BLaER1 treated with 17β-estradiol and CSF1 and Interleukin-3, amounts not matched to agents 10 nM and 100 nM (cell line): ENCODE data around the gene DNAH12.
"Not testable (repeated sequence)": the region's sequence is repeated elsewhere in the genome, so short reads cannot be mapped to it uniquely, and the experiment has no call there.

Source experiments
- H3K27ac ChIP-seq, 11 experiments: shearing (Covaris generic); formaldehyde crosslinking; 2 replicates each; pipeline ENCODE4 v1.8.1; 2022
- H3K27me3 ChIP-seq, 11 experiments: shearing (Covaris generic); formaldehyde crosslinking; 2 replicates each; pipeline ENCODE4 v1.8.1; 2022
- H3K36me3 ChIP-seq, 11 experiments: shearing (Covaris generic); formaldehyde crosslinking; 2 replicates each; pipeline ENCODE4 v1.8.1; 2022
- H3K4me1 ChIP-seq, 10 experiments: shearing (Covaris generic); formaldehyde crosslinking; 2 replicates each; pipeline ENCODE4 v1.8.1; 2022
- H3K4me2 ChIP-seq, 11 experiments: shearing (Covaris generic); formaldehyde crosslinking; 2 replicates each; pipeline ENCODE4 v1.8.1; 2022
- H3K4me3 ChIP-seq, 10 experiments: shearing (Covaris generic); formaldehyde crosslinking; 2 replicates each; pipeline ENCODE4 v1.8.1; 2022
- H3K9ac ChIP-seq, 11 experiments: shearing (Covaris generic); formaldehyde crosslinking; 2 replicates each; pipeline ENCODE4 v1.8.1; 2022
- H3K9me3 ChIP-seq, 11 experiments: shearing (Covaris generic); formaldehyde crosslinking; replicated peaks in 1 of 11; 2 replicates each; pipeline ENCODE4 v1.8.1; 2022
- H4K20me1 ChIP-seq, 11 experiments: shearing (Covaris generic); formaldehyde crosslinking; 2 replicates each; pipeline ENCODE4 v1.8.1; 2022
- Cebpa-rat ChIP-seq, 11 experiments: shearing (Covaris generic); IDR thresholded peaks; 2 replicates each; pipeline ENCODE4 v1.8.1; 2022

Gene DNAH12

GRCh38 chr3:57464801-57465200 lies 79.3 kb downstream of the DNAH12 start:
- no peaks in the 10 kb centered on the region for H4K20me1 ChIP-seq
- no peaks in the 10 kb centered on the region for H3K9me3 ChIP-seq
- no peak overlapping the region for H3K9ac ChIP-seq
- no peaks in the 10 kb centered on the region for H3K27me3 ChIP-seq
- no peak overlapping the region for H3K27ac ChIP-seq
- no peaks in the 10 kb centered on the region for H3K4me1 ChIP-seq
- TF ChIP-seq Cebpa-rat (IDR thresholded peaks at IDR 0.05): no peak
- H3K4me3 ChIP-seq: no peak overlapping the region
- H3K36me3 ChIP-seq: no peaks in the 10 kb centered on the region
- H3K4me2 ChIP-seq: no peak overlapping the region

- Histone ChIP-seq H3K4me3 (no peak overlapping the region), H3K4me1 (no peaks in the 10 kb centered on the region), H3K9me3 (no peaks in the 10 kb centered on the region), H3K36me3 (no peaks in the 10 kb centered on the region), H3K27ac (no peak overlapping the region), H3K9ac (no peak overlapping the region), H3K4me2 (no peak overlapping the region), H3K27me3 (no peaks in the 10 kb centered on the region), H4K20me1 (no peaks in the 10 kb centered on the region)
- TF ChIP-seq Cebpa-rat (IDR thresholded peaks at IDR 0.05): no peak
Measured at GRCh38 chr3:57464011-57464410, 80.1 kb downstream of the DNAH12 start.

GRCh38 chr3:57451150-57451846 lies 92.8 kb downstream of the DNAH12 start:
- H3K27ac ChIP-seq: no peak overlapping the region
- no peak overlapping the region for H3K9ac ChIP-seq
- no peaks in the 10 kb centered on the region for H4K20me1 ChIP-seq
- no peaks in the 10 kb centered on the region for H3K4me1 ChIP-seq
- H3K4me2 ChIP-seq: no peak overlapping the region
- no peaks in the 10 kb centered on the region for H3K27me3 ChIP-seq
- H3K9me3 ChIP-seq: peaks cover 0 to 11% (median 6%) of the 10 kb centered on the region in 11 experiments; a peak in 9 of 22 replicates
- no peak for TF ChIP-seq Cebpa-rat (IDR thresholded peaks at IDR 0.05)
- H3K4me3 ChIP-seq: no peak overlapping the region
- no peaks in the 10 kb centered on the region for H3K36me3 ChIP-seq

- not testable (repeated sequence) for H3K4me3 ChIP-seq, H3K27me3 ChIP-seq, H3K4me2 ChIP-seq, H3K36me3 ChIP-seq, H3K9ac ChIP-seq, H3K27ac ChIP-seq, H4K20me1 ChIP-seq, H3K4me1 ChIP-seq
- H3K9me3 ChIP-seq: peaks cover 0 to 11% (median 6%) of the 10 kb centered on the region in 11 experiments; a peak in 9 of 22 replicates
Measured at GRCh38 chr3:57449276-57449847, 94.8 kb downstream of the DNAH12 start.

- not testable (repeated sequence) for H3K4me3 ChIP-seq, H3K9ac ChIP-seq, H3K27ac ChIP-seq, H3K4me2 ChIP-seq, H4K20me1 ChIP-seq, H3K4me1 ChIP-seq, H3K36me3 ChIP-seq, H3K27me3 ChIP-seq
- H3K9me3 ChIP-seq: peaks cover 0 to 11% (median 6%) of the 10 kb centered on the region in 11 experiments; a peak in 9 of 22 replicates
Measured at GRCh38 chr3:57448489-57448888, 95.7 kb downstream of the DNAH12 start.

- Histone ChIP-seq H4K20me1 (no peaks in the 10 kb centered on the region), H3K36me3 (no peaks in the 10 kb centered on the region), H3K27ac (no peak overlapping the region), H3K4me1 (no peaks in the 10 kb centered on the region), H3K4me3 (no peak overlapping the region), H3K9ac (no peak overlapping the region), H3K4me2 (no peak overlapping the region), H3K9me3 (peaks cover 0 to 11% (median 6%) of the 10 kb centered on the region in 11 experiments; a peak in 9 of 22 replicates), H3K27me3 (no peaks in the 10 kb centered on the region)
- no peak for TF ChIP-seq Cebpa-rat (IDR thresholded peaks at IDR 0.05)
Measured at GRCh38 chr3:57446318-57446841, 97.8 kb downstream of the DNAH12 start.

GRCh38 chr3:57444469-57444868 lies 99.7 kb downstream of the DNAH12 start:
- H3K27ac ChIP-seq: no peak overlapping the region
- TF ChIP-seq Cebpa-rat (IDR thresholded peaks at IDR 0.05): no peak
- no peak overlapping the region for H3K9ac ChIP-seq
- H3K4me3 ChIP-seq: no peak overlapping the region
- no peaks in the 10 kb centered on the region for H3K36me3 ChIP-seq
- no peaks in the 10 kb centered on the region for H4K20me1 ChIP-seq
- no peaks in the 10 kb centered on the region for H3K4me1 ChIP-seq
- H3K4me2 ChIP-seq: no peak overlapping the region
- H3K9me3 ChIP-seq: peaks cover 0 to 14% (median 8%) of the 10 kb centered on the region in 11 experiments; a peak in 12 of 22 replicates
- no peaks in the 10 kb centered on the region for H3K27me3 ChIP-seq

- not testable (repeated sequence) for H3K27me3 ChIP-seq, H3K4me3 ChIP-seq, H4K20me1 ChIP-seq, H3K36me3 ChIP-seq, H3K9ac ChIP-seq, H3K4me2 ChIP-seq, H3K4me1 ChIP-seq, H3K27ac ChIP-seq
- H3K9me3 ChIP-seq: peaks cover 0 to 10% (median 4%) of the 10 kb centered on the region in 11 experiments; a peak in 7 of 22 replicates
Measured at GRCh38 chr3:57440144-57440543, 104.0 kb downstream of the DNAH12 start.

GRCh38 chr3:57438460-57438859 lies 105.7 kb downstream of the DNAH12 start:
- H3K9me3 ChIP-seq: peaks cover 0 to 10% (median 4%) of the 10 kb centered on the region in 11 experiments; a peak in 7 of 22 replicates
- not testable (repeated sequence) for H3K27me3 ChIP-seq, H3K4me3 ChIP-seq, H3K9ac ChIP-seq, H3K4me2 ChIP-seq, H3K4me1 ChIP-seq, H4K20me1 ChIP-seq, H3K27ac ChIP-seq, H3K36me3 ChIP-seq

GRCh38 chr3:57436195-57436761 lies 107.9 kb downstream of the DNAH12 start:
- no peak overlapping the region for H3K9ac ChIP-seq
- H3K9me3 ChIP-seq: peaks cover 0 to 10% (median 4%) of the 10 kb centered on the region in 11 experiments; a peak in 7 of 22 replicates
- no peak overlapping the region for H3K27ac ChIP-seq
- no peak overlapping the region for H3K4me3 ChIP-seq
- H4K20me1 ChIP-seq: no peaks in the 10 kb centered on the region
- H3K4me2 ChIP-seq: no peak overlapping the region
- no peaks in the 10 kb centered on the region for H3K4me1 ChIP-seq
- no peaks in the 10 kb centered on the region for H3K36me3 ChIP-seq
- no peak for TF ChIP-seq Cebpa-rat (IDR thresholded peaks at IDR 0.05)
- no peaks in the 10 kb centered on the region for H3K27me3 ChIP-seq
